RCC 7860 (cell line): ENCODE data around the gene ODC1.
A peak's percentile ranks its signal among the peaks of the same experiment; 100 is the strongest.

ENCODE experiments used
- DNase-seq: peaks from one replicate; pipeline ENCODE4 v3.0.0-alpha.2; 2015; ENCODE audit warnings: low spot score
- FAIRE-seq: peaks from 2 replicates; lab custom pipeline; 2012; peaks lifted over from hg19 to GRCh38; lab: Jason Lieb, UNC

Gene ODC1

GRCh38 chr2:10419553-10420257, 28.4 kb downstream of the ODC1 start:
- no peak for FAIRE-seq
- DNase-seq, result no peak

GRCh38 chr2:10417551-10418335, 30.4 kb downstream of the ODC1 start:
- no peak for DNase-seq
- FAIRE-seq, result no peak

- DNase-seq (no peak), FAIRE-seq (no peak)
Observed at GRCh38 chr2:10415640-10416039, 32.5 kb downstream of the ODC1 start.

GRCh38 chr2:10415048-10415447, 33.1 kb downstream of the ODC1 start:
- no peak for DNase-seq
- FAIRE-seq, result no peak

GRCh38 chr2:10414591-10414990, 33.5 kb downstream of the ODC1 start:
- FAIRE-seq, result no peak

GRCh38 chr2:10413991-10414451, 34.1 kb downstream of the ODC1 start:
- FAIRE-seq (peak; percentile 50), DNase-seq (peak; percentile 49)

More at GRCh38 chr2:10414591-10414990, 33.5 kb downstream of the ODC1 start:
- DNase-seq, result no peak

GRCh38 chr2:10413503-10413902, 34.6 kb downstream of the ODC1 start:
- FAIRE-seq (no peak), DNase-seq (peak; percentile 63)

GRCh38 chr2:10412380-10412779, 35.7 kb downstream of the ODC1 start:
- no peak for FAIRE-seq

GRCh38 chr2:10411557-10411956, 36.6 kb downstream of the ODC1 start:
- no peak for DNase-seq
- no peak for FAIRE-seq

More at GRCh38 chr2:10412380-10412779, 35.7 kb downstream of the ODC1 start:
- DNase-seq, result peak; percentile 22

- no peak for FAIRE-seq
Observed at GRCh38 chr2:10410823-10411437, 37.2 kb downstream of the ODC1 start.

GRCh38 chr2:10410001-10410822, 37.9 kb downstream of the ODC1 start:
- FAIRE-seq (no peak), DNase-seq (no peak)

More at GRCh38 chr2:10410823-10411437, 37.2 kb downstream of the ODC1 start:
- no peak for DNase-seq

GRCh38 chr2:10408649-10409579, 39.2 kb downstream of the ODC1 start:
- FAIRE-seq, result peak; percentile 46
- peak; percentile 85 for DNase-seq

- peak; percentile 86 for FAIRE-seq
- DNase-seq, result peak; percentile 98
Observed at GRCh38 chr2:10407841-10408648, 40.1 kb downstream of the ODC1 start.

GRCh38 chr2:10407432-10407831, 40.7 kb downstream of the ODC1 start:
- no peak for DNase-seq
- no peak for FAIRE-seq

- DNase-seq (no peak), FAIRE-seq (no peak)
Observed at GRCh38 chr2:10406491-10407188, 41.5 kb downstream of the ODC1 start.

- peak; percentile 54 for DNase-seq
- FAIRE-seq, result no peak
Observed at GRCh38 chr2:10406016-10406415, 42.1 kb downstream of the ODC1 start.

- DNase-seq, result peak; percentile 97
Observed at GRCh38 chr2:10405448-10405847, 42.7 kb downstream of the ODC1 start.

More at GRCh38 chr2:10405448-10405847, 42.7 kb downstream of the ODC1 start:
- peak; percentile 89 for FAIRE-seq
